ENCODE data around the gene WNK1. TPM values are rescaled to one million over a fixed set of nuclear protein-coding genes. Genes with fewer than 3 reads are reported as not detected.

WNK1 gene
- total RNA-seq, 1 experiment from 2014 or later, result 117 TPM

GRCh38 chr12:906062-906585 lies 153.7 kb downstream of the WNK1 start:
- no peak overlapping the region for H3K9ac ChIP-seq (ENCODE audit: extremely low read depth, insufficient read length, low read length)
- H3K9me3 ChIP-seq (ENCODE audit: control insufficient read depth, low read depth, low read length), result no peaks in the 10 kb centered on the region
- H2AK5ac ChIP-seq (ENCODE audit: insufficient read length, low read length), result no peak overlapping the region
- H2BK12ac ChIP-seq (ENCODE audit: insufficient read length, low read depth, low read length), result no peak overlapping the region
- no peak overlapping the region for H2BK20ac ChIP-seq (ENCODE audit: low read depth, low read length, poor library complexity, severe bottlenecking)
- no peak for DNase-seq
- H3K9me3 Mint-ChIP-seq, result no peaks in the 10 kb centered on the region
- H3K27me3 ChIP-seq (ENCODE audit: insufficient read depth, low read length), result no peaks in the 10 kb centered on the region; the same call in 1 of the 2 replicates
- H3K27ac ChIP-seq (ENCODE audit: insufficient read length, low read depth, low read length), result no peak overlapping the region
- no peak overlapping the region for H2BK15ac ChIP-seq (ENCODE audit: low read depth, low read length)
- no peak overlapping the region for H3K56ac ChIP-seq (ENCODE audit: insufficient read length, low read depth, low read length)
- no peak overlapping the region for H3K14ac ChIP-seq (ENCODE audit: insufficient read depth, low read length)
- no peaks in the 10 kb centered on the region for H3K23me2 ChIP-seq (ENCODE audit: insufficient read length, low read depth, low read length, poor library complexity, severe bottlenecking)
- H3K4ac ChIP-seq (ENCODE audit: low read depth, low read length), result no peak overlapping the region
- H4K8ac ChIP-seq (replicated peaks; ENCODE audit: insufficient read length, low read depth, low read length), result no peak overlapping the region
- no peak overlapping the region for H3K4me2 ChIP-seq (ENCODE audit: insufficient read depth, insufficient read length, low read length)
- no CpG with 5 or more reads among the region's 10 CpGs for WGBS (ENCODE audit: extremely low coverage, insufficient read length, low lambda C conversion rate)
- H2AFZ ChIP-seq (ENCODE audit: low read length), result no peak overlapping the region
- H3T11ph ChIP-seq (ENCODE audit: low read length), result no peak overlapping the region
- H3K27ac Mint-ChIP-seq, result peak overlapping the region in 1 of 3 experiments; percentile 36; a peak in 1 of 7 replicates
- no peaks in the 10 kb centered on the region for H3K4me1 ChIP-seq (ENCODE audit: insufficient read depth, low read length)
- H2BK120ac ChIP-seq (ENCODE audit: low read depth, low read length, poor library complexity, severe bottlenecking), result no peak overlapping the region
- no peak overlapping the region for H3K18ac ChIP-seq (ENCODE audit: insufficient read length, low read depth, low read length)
- no peaks in the 10 kb centered on the region for H3K79me1 ChIP-seq (ENCODE audit: insufficient read depth, low read depth, low read length, poor library complexity, severe bottlenecking)
- peaks cover 0 to 10% of the 10 kb centered on the region in 2 experiments; a peak in 2 of 4 replicates for H3K4me1 Mint-ChIP-seq
- no peak overlapping the region for H2BK5ac ChIP-seq (ENCODE audit: insufficient read length, low read length)
- H3K79me2 ChIP-seq (ENCODE audit: insufficient read depth, low read length), result no peaks in the 10 kb centered on the region
- H4K20me1 ChIP-seq (ENCODE audit: control insufficient read depth, insufficient read depth, insufficient read length), result no peaks in the 10 kb centered on the region
- no peak overlapping the region for H4K91ac ChIP-seq (ENCODE audit: insufficient read length, low read depth, low read length)
- no peak overlapping the region for H4K5ac ChIP-seq (ENCODE audit: insufficient read length, low read depth, low read length)
- H3K36me3 Mint-ChIP-seq (ENCODE audit: insufficient read depth in 1 of 3, low read depth in 3 of 3), result peaks cover 31 to 80% (median 56%) of the 10 kb centered on the region in 3 experiments; a peak in 6 of 7 replicates
- H3K23ac ChIP-seq (ENCODE audit: insufficient read length, low read depth, low read length), result no peak overlapping the region
- no peak for TF ChIP-seq CTCF (conservative IDR thresholded peaks at IDR 0.05)
- H3K27me3 Mint-ChIP-seq (ENCODE audit: low read depth), result no peaks in the 10 kb centered on the region
- no peak overlapping the region for H3K4me3 Mint-ChIP-seq

Measured in H9 (cell line).